HepG2 (cell line): Measurements from ENCODE around the gene OPRL1. TPM values are rescaled to one million over a fixed set of nuclear protein-coding genes. Genes with fewer than 3 reads are reported as not detected.

Experiments used
- ARNTL ChIP-seq: sonication (generic); formaldehyde crosslinking; IDR thresholded peaks from 2 replicates; pipeline ENCODE4 v1.4.0; 2020; ENCODE audit warnings: mild to moderate bottlenecking, missing genetic modification reagents
- E2F1 ChIP-seq: sonication (generic); formaldehyde crosslinking; IDR thresholded peaks from 2 replicates; pipeline ENCODE4 v1.5.0; 2020; ENCODE audit warnings: missing genetic modification reagents
- GLI4 ChIP-seq: sonication (generic); formaldehyde crosslinking; IDR thresholded peaks from 2 replicates; pipeline ENCODE4 v1.5.1; 2020; ENCODE audit warnings: missing genetic modification reagents, mild to moderate bottlenecking, moderate library complexity, borderline replicate concordance
- HMGA1 ChIP-seq: sonication (generic); formaldehyde crosslinking; conservative IDR thresholded peaks from 2 replicates; pipeline ENCODE4 v1.4.0; 2020; ENCODE audit warnings: missing genetic modification reagents
- KAT8 ChIP-seq: IDR thresholded peaks from 2 replicates; pipeline ENCODE4 v1.6.1; 2016; ENCODE audit warnings: missing genetic modification reagents, missing compliant biosample characterization
- KLF16 ChIP-seq, 2 experiments: sonication (generic) in 1 of 2; formaldehyde crosslinking in 1 of 2; IDR thresholded peaks; 2 replicates each; pipeline versions ENCODE4 v1.6.1 to v1.8.0; 2016 to 2023; ENCODE audit warnings: missing genetic modification reagents in 2 of 2, missing compliant biosample characterization in 1 of 2
- KMT2A ChIP-seq: sonication (generic); formaldehyde crosslinking; IDR thresholded peaks from 2 replicates; pipeline ENCODE4 v1.4.0; 2020; ENCODE audit warnings: missing genetic modification reagents
- NR2C2 ChIP-seq: sonication (generic); formaldehyde crosslinking; IDR thresholded peaks from 2 replicates; pipeline ENCODE4 v1.4.0; 2020; ENCODE audit warnings: missing genetic modification reagents, mild to moderate bottlenecking, moderate library complexity, borderline replicate concordance
- NR2F1 ChIP-seq, 2 experiments: fragments of 450-650 bp in 1 of 2; formaldehyde crosslinking in 1 of 2; IDR thresholded peaks; 2 replicates each; pipeline versions ENCODE4 v1.5.0 to v1.6.1; 2016 to 2020; ENCODE audit warnings: mild to moderate bottlenecking in 1 of 2, missing compliant biosample characterization in 1 of 2, missing genetic modification reagents in 1 of 2, moderate library complexity in 1 of 2
- PHF5A ChIP-seq: IDR thresholded peaks from one replicate; pipeline ENCODE4 v1.6.1; 2018; ENCODE audit warnings: low read depth, missing genetic modification reagents; ENCODE audit not compliant: unreplicated experiment
- PLSCR1 ChIP-seq: sonication (generic); formaldehyde crosslinking; IDR thresholded peaks from 2 replicates; pipeline ENCODE4 v1.5.0; 2020; ENCODE audit warnings: missing genetic modification reagents, mild to moderate bottlenecking, borderline replicate concordance
- STAT5B ChIP-seq: sonication (generic); formaldehyde crosslinking; IDR thresholded peaks from 2 replicates; pipeline ENCODE4 v1.4.0; 2020; ENCODE audit warnings: missing genetic modification reagents
- UBTF ChIP-seq: sonication (generic); formaldehyde crosslinking; IDR thresholded peaks from 2 replicates; pipeline ENCODE4 v1.4.0; 2020; ENCODE audit warnings: mild to moderate bottlenecking, missing genetic modification reagents
- ZBED4 ChIP-seq: sonication (generic); formaldehyde crosslinking; IDR thresholded peaks from 2 replicates; pipeline ENCODE4 v1.4.0; 2020; ENCODE audit warnings: missing genetic modification reagents, borderline replicate concordance
- ZBTB14 ChIP-seq: sonication (generic); formaldehyde crosslinking; IDR thresholded peaks from 2 replicates; pipeline ENCODE4 v1.4.0; 2020; ENCODE audit warnings: missing genetic modification reagents
- ZNF138 ChIP-seq: sonication (generic); formaldehyde crosslinking; IDR thresholded peaks from 2 replicates; pipeline ENCODE4 v1.5.0; 2020; ENCODE audit warnings: mild to moderate bottlenecking, low read depth, missing genetic modification reagents
- ZNF607 ChIP-seq: sonication (generic); formaldehyde crosslinking; IDR thresholded peaks from 2 replicates; pipeline ENCODE4 v1.5.1; 2020; ENCODE audit warnings: missing genetic modification reagents, mild to moderate bottlenecking, borderline replicate concordance
- ZNF782 ChIP-seq: sonication (generic); formaldehyde crosslinking; IDR thresholded peaks from 2 replicates; pipeline ENCODE4 v1.4.0; 2020; ENCODE audit warnings: missing genetic modification reagents, mild to moderate bottlenecking, borderline replicate concordance
- polyA plus RNA-seq, 8 experiments: library from polyadenylated mRNA; depleted of rRNA in 3 of 8; stranded (reverse) in 7 of 8; unstranded in 1 of 8; fragments of >200 nt; fragmentation: Illumina TruSeq in 4 of 8; extraction: Trizol in 4 of 8; gene quantifications; 2 replicates each; pipeline versions ENCODE4 v1.2.1 to v1.2.3, GENCODE V29; 2011 to 2016; ENCODE audit warnings: low read depth in 4 of 8, missing spikeins in 1 of 8, mixed read lengths in 1 of 8; ENCODE audit not compliant: insufficient read depth in 1 of 8
- total RNA-seq, 5 experiments: library from RNA; depleted of rRNA; stranded (reverse); fragments of >200 nt; fragmentation: Illumina TruSeq; extraction: Trizol; gene quantifications; 2 replicates each; pipeline ENCODE4 v1.2.3, GENCODE V29; 2016; ENCODE audit warnings: low read depth in 1 of 5

The OPRL1 gene
- total and polyA plus RNA-seq, 2 of the 13 experiments (the other 11 are each of a cell fraction or from before 2014, with no cell fraction given) = 0.35 to 0.71 TPM

- 0 out of 4 replicates have a peak, but pooled peaks of 1 of the 2 experiments have one; percentile 26 for TF ChIP-seq NR2F1 (CRISPR knock-in tag; IDR thresholded peaks at IDR 0.05)
- TF ChIP-seq KLF16 (CRISPR knock-in tag; IDR thresholded peaks at IDR 0.05) = peak in 1 of 2 experiments; percentile 67; a peak in 2 of 4 replicates
- TF ChIP-seq ZNF782 (CRISPR knock-in tag) = peak; percentile 87; the same call in 1 of the 2 replicates
- TF ChIP-seq PLSCR1 (CRISPR knock-in tag) = no peak
- TF ChIP-seq ZNF138 (CRISPR knock-in tag) = 0 out of 2 replicates have a peak, but pooled peaks have one; percentile 16
- TF ChIP-seq STAT5B (CRISPR knock-in tag) = peak; percentile 38; the same call in 1 of the 2 replicates
- TF ChIP-seq GLI4 = no peak
- TF ChIP-seq ARNTL = peak; percentile 86
- no peak for TF ChIP-seq HMGA1 (CRISPR knock-in tag)
- TF ChIP-seq ZBED4 = no peak
- no peak for TF ChIP-seq E2F1 (CRISPR knock-in tag)
- no peak for TF ChIP-seq ZBTB14
- peak; percentile 79; the same call in 1 of the 2 replicates for TF ChIP-seq UBTF (CRISPR knock-in tag)
- 0 out of 2 replicates have a peak, but pooled peaks have one; percentile 12 for TF ChIP-seq ZNF607
- TF ChIP-seq KAT8 (CRISPR knock-in tag) = 0 out of 2 replicates have a peak, but pooled peaks have one; percentile 58
- TF ChIP-seq KMT2A = no peak
- TF ChIP-seq NR2C2 (CRISPR knock-in tag) = peak; percentile 61; the same call in 1 of the 2 replicates
- peak; percentile 91 for TF ChIP-seq PHF5A
Observed at GRCh38 chr20:64041040-64041780, 38.7 kb upstream of the OPRL1 start (continued).
